ENCODE data around the gene EID2B.

Gene EID2B

GRCh38 chr19:39533791-39534190 lies 1.1 kb upstream of the EID2B start:
- H3K27ac ChIP-seq = no peak overlapping the region
- DNase-seq (ENCODE audit: low read depth, low spot score) = no peak

- H3K27ac ChIP-seq = no peak overlapping the region
- DNase-seq (ENCODE audit: low read depth, low spot score) = no peak
Observed at GRCh38 chr19:39533003-39533512, 406 bp upstream of the EID2B start.

- no peak overlapping the region for H3K27ac ChIP-seq
Observed at GRCh38 chr19:39531834-39532232, 819 bp downstream of the EID2B start.

GRCh38 chr19:39525205-39525604 lies 7.4 kb downstream of the EID2B start:
- no peak overlapping the region for H3K27ac ChIP-seq
- no peak for DNase-seq (ENCODE audit: low read depth, low spot score)

More at GRCh38 chr19:39531834-39532232, 819 bp downstream of the EID2B start:
- DNase-seq (ENCODE audit: low read depth, low spot score) = no peak

DNA sequence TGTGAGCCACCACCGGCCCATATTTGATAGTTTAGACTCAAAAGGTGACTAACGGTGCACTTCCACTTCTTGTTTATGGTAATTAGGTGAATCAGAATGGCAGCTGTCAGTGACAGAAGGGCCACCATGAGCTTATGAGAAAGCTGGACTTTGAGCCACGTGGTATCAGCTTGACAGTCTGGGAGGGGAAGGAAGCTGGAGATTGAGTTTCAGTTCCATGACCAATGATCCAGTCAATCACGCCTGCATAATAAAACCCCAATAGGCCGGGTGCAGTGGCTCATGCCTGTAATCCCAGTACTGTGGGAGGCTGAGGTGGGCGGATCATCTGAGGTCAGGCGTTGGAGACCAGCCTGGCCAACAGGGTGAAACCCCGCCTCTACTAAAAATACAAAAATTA lies 8.2 kb downstream of the EID2B start:
- DNase-seq (ENCODE audit: low read depth, low spot score) = no peak
- no peak overlapping the region for H3K27ac ChIP-seq

GRCh38 chr19:39520541-39521484 lies 11.8 kb downstream of the EID2B start:
- H3K27ac ChIP-seq = no peak overlapping the region

GRCh38 chr19:39518975-39519374 lies 13.7 kb downstream of the EID2B start:
- H3K27ac ChIP-seq = no peak overlapping the region
- DNase-seq (ENCODE audit: low read depth, low spot score) = no peak

More at GRCh38 chr19:39520541-39521484, 11.8 kb downstream of the EID2B start:
- no peak for DNase-seq (ENCODE audit: low read depth, low spot score)

- no peak for DNase-seq (ENCODE audit: low read depth, low spot score)
- H3K27ac ChIP-seq = no peak overlapping the region
Observed at GRCh38 chr19:39518458-39518857, 14.2 kb downstream of the EID2B start.

- DNase-seq (ENCODE audit: low read depth, low spot score) = no peak
- H3K27ac ChIP-seq = no peak overlapping the region
Observed at GRCh38 chr19:39517432-39517831, 15.2 kb downstream of the EID2B start.

DNA sequence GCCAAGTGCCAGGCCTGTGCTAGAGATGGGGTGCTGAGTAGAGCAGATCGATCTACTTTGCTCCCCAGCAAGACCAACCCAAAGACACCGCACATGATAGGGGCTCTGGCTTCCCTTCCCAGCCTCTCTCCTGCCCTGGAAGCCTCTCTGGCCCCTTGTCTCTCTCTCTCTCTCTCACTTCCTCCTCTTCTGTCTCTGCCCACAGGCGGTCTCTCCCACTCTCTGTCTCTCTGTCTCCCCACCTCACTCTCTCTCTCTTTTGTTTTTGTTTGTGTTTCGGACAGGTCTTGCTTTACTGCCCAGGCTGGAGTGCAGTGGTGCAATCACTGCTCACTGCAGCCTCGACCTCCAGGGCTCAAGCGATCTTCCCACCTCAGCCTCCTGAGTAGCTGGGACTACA lies 16.4 kb downstream of the EID2B start:
- H3K27ac ChIP-seq = no peak overlapping the region
- DNase-seq (ENCODE audit: low read depth, low spot score) = no peak

DNA sequence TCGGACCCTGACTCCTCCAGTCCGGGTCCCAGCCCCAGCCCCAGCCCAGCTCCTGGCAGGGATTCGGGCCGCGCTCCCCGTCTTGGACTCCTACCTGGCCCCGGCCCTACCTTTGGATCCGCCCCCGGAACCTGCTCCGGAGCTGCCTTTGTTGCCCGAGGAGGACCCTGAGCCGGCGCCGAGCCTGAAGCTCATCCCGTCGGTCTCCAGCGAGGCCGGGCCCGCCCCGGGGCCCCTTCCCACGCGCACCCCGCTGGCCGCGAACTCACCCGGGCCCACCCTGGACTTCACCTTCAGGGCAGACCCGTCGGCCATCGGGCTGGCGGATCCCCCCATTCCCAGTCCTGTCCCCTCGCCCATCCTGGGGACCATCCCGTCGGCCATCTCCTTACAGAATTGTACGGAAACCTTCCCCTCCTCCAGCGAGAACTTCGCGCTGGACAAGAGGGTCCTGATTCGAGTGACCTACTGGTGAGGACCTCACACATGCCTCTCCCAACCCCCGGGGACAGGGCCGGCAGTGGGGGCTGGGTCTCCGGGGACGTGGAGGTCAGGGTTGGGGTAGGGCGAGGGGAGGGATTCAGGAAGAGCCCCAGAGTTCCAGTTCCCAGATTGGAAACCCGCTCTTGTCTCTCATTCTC lies 17.0 kb downstream of the EID2B start:
- no peak for DNase-seq (ENCODE audit: low read depth, low spot score)
- H3K27ac ChIP-seq = no peak overlapping the region

- no peak for DNase-seq (ENCODE audit: low read depth, low spot score)
- no peak within 1 kb of the TSS for H3K27ac ChIP-seq
Observed at GRCh38 chr19:39514840-39515550, 17.7 kb downstream of the EID2B start, which contains the start of gene SELENOV. Gene SELENOV, plus strand, starts transcription at chr19:39515139. Its CDS starts 74 bp downstream, at chr19:39515213.

DNA sequence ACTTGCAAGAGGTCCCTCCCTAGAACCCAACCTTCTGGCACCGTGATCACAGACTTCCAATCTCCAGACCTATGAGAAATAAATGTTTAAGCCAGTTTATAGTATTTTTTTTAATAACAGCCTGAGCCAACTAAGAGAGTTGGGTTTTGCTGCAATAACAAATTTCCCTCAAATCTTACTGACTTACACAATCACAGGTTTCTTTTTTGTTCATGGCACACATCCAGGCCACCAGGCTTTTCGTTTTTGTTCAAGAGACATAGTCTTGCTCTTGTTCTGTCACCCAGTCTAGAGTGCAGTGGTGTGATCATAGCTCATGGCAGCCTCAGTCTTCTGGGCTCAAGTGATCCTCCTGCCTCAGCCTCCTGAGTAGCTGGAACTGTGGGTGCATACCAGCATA lies 19.7 kb downstream of the EID2B start:
- no peak overlapping the region for H3K27ac ChIP-seq
- no peak for DNase-seq (ENCODE audit: low read depth, low spot score)

GRCh38 chr19:39509233-39509632 lies 23.4 kb downstream of the EID2B start:
- no peak overlapping the region for H3K27ac ChIP-seq
- no peak for DNase-seq (ENCODE audit: low read depth, low spot score)

GRCh38 chr19:39508629-39509028 lies 24.0 kb downstream of the EID2B start:
- DNase-seq (ENCODE audit: low read depth, low spot score) = no peak

DNA sequence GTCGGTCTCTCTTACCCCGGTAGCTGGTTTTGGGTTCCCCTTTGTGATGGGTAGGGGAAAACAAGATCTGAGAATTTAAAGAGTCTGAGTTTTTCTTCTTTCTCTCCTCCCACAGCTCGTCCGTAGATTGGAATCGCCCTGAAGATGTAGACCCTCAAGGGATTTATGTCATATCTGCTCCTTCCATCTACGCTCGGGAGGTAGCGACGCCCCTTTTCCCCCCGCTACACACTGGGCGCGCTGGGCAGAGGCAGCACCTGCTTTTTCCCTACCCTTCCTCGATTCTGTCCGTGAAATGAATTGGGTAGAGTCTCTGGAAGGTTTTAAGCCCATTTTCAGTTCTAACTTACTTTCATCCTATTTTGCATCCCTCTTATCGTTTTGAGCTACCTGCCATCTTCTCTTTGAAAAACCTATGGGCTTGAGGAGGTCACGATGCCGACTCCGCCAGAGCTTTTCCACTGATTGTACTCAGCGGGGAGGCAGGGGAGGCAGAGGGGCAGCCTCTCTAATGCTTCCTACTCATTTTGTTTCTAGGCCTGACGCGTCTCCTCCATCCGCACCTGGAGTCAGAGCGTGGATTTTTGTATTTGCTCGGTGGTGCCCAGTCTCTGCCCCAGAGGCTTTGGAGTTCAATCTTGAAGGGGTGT lies 24.8 kb downstream of the EID2B start:
- no peak overlapping the region for H3K27ac ChIP-seq
- DNase-seq (ENCODE audit: low read depth, low spot score) = no peak

More at GRCh38 chr19:39508629-39509028, 24.0 kb downstream of the EID2B start:
- no peak overlapping the region for H3K27ac ChIP-seq

DNA sequence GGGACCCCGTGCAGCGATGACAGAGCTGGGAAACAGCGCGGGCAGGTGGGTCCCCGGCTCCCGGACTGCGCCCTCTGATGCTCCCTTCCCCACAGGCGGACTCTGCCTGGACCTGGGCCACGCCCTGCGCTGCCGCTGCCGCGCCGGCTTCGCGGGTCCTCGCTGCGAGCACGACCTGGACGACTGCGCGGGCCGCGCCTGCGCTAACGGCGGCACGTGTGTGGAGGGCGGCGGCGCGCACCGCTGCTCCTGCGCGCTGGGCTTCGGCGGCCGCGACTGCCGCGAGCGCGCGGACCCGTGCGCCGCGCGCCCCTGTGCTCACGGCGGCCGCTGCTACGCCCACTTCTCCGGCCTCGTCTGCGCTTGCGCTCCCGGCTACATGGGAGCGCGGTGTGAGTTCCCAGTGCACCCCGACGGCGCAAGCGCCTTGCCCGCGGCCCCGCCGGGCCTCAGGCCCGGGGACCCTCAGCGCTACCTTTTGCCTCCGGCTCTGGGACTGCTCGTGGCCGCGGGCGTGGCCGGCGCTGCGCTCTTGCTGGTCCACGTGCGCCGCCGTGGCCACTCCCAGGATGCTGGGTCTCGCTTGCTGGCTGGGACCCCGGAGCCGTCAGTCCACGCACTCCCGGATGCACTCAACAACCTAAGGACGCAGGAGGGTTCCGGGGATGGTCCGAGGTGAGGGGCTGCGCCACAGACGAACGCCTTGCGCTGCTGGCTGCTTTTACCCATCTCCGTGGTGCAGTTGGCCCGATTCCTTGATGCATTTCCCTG lies 25.5 kb downstream of the EID2B start:
- H3K27ac ChIP-seq = no peak overlapping the region
- DNase-seq (ENCODE audit: low read depth, low spot score) = no peak

- DNase-seq (ENCODE audit: low read depth, low spot score) = no peak
- H3K27ac ChIP-seq = no peak overlapping the region
Observed at GRCh38 chr19:39506598-39506943, 26.1 kb downstream of the EID2B start.

DNA sequence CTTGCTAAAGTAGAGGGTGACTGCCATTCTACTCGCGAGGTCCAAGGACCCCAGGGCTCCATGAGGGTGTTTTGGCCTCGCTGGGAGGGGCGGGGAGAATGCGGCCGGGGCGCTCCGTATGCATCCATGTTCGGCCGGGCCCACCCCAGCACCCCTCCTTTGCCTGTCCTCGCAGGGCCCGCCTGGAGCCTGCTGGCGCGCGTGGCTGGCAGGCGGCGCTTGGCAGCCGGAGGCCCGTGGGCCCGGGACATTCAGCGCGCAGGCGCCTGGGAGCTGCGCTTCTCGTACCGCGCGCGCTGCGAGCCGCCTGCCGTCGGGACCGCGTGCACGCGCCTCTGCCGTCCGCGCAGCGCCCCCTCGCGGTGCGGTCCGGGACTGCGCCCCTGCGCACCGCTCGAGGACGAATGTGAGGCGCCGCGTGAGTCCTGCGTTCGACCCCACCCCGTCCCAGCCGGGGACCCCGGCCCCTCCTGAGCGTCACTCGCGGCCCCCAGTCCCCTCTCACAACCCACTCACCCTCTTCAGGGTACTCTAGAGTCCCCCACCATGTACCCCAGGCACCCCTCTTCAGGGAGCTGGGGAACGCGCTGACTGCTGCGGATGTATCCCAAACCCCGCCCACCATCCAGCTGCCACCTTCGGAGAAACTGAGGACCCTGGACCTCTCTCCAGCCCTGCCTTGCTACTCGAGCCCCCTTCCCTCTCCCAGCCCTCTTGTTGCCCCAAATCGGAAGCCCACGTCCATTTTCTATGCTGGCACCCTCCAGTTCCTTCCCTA lies 29.8 kb downstream of the EID2B start:
- DNase-seq (ENCODE audit: low read depth, low spot score) = no peak

More for the DNA sequence above, 29.8 kb downstream of the EID2B start:
- H3K27ac ChIP-seq = no peak overlapping the region
